ENCODE measurements around the gene USP9Y. TPM values are rescaled to one million over a fixed set of nuclear protein-coding genes. Genes with fewer than 3 reads are reported as not detected.

The USP9Y gene
- total and polyA plus RNA-seq, 2 donors (not counting 1 experiment from before 2014, with no cell fraction given), result 42.1 TPM; not detected in 1

DNA sequence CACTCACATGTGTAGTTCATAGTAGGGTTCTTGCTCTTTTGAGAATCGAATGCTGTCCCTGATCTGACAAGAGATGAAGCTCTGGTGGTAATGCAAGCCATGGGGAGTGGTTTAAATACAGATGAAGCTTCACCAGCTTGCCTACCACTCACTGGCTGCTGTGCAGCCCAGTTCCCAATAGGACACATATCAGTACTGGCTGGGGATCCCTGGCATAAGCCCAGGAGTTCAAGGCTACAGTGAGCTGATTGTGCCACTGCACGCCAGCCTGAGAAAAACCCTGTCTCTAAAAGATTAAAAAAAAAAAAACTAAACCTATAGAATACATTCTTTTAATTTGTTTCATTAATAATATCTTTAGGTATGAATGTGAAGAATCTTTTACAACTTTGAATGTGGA lies 136.5 kb downstream of the USP9Y start:
- H3K9me3 ChIP-seq (ENCODE audit: control extremely low read depth in 1 of 3, control insufficient read depth in 2 of 3, insufficient read depth in 1 of 3, low read length in 2 of 3), result no peaks in the 10 kb centered on the region
- H3K27ac Mint-ChIP-seq, result no peak overlapping the region
- no peak overlapping the region for H3K4me3 Mint-ChIP-seq
- no peaks in the 10 kb centered on the region for H3K27me3 ChIP-seq (replicated peaks in 1 of 4; ENCODE audit: control extremely low read depth in 1 of 4, control insufficient read depth in 3 of 4, insufficient read depth in 4 of 4, low read length in 3 of 4)
- intact Hi-C loops (cut with micrococcal nuclease), result no loop called here
- no peak overlapping the region for H3K4me2 ChIP-seq (replicated peaks; ENCODE audit: low read depth, low read length, poor library complexity, severe bottlenecking)
- TF ChIP-seq, protein P1, sequence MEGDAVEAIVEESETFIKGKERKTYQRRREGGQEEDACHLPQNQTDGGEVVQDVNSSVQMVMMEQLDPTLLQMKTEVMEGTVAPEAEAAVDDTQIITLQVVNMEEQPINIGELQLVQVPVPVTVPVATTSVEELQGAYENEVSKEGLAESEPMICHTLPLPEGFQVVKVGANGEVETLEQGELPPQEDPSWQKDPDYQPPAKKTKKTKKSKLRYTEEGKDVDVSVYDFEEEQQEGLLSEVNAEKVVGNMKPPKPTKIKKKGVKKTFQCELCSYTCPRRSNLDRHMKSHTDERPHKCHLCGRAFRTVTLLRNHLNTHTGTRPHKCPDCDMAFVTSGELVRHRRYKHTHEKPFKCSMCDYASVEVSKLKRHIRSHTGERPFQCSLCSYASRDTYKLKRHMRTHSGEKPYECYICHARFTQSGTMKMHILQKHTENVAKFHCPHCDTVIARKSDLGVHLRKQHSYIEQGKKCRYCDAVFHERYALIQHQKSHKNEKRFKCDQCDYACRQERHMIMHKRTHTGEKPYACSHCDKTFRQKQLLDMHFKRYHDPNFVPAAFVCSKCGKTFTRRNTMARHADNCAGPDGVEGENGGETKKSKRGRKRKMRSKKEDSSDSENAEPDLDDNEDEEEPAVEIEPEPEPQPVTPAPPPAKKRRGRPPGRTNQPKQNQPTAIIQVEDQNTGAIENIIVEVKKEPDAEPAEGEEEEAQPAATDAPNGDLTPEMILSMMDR (IDR thresholded peaks at IDR 0.05), result no peak
- no peak for TF ChIP-seq EZH2 (IDR thresholded peaks at IDR 0.05; ENCODE audit: borderline replicate concordance, insufficient read depth, low read depth, low read length, poor library complexity, severe bottlenecking)
- no CpG with 5 or more reads among the region's 2 CpGs for WGBS (ENCODE audit: insufficient coverage)
- no peaks in the 10 kb centered on the region for H3K27me3 Mint-ChIP-seq
- no peaks in the 10 kb centered on the region for H4K20me1 ChIP-seq (ENCODE audit: control insufficient read depth, insufficient read depth, low read length, poor library complexity, severe bottlenecking)
- H3K79me2 ChIP-seq (ENCODE audit: control insufficient read depth, insufficient read depth, low read length), result no peaks in the 10 kb centered on the region
- no peak overlapping the region for H2AFZ ChIP-seq (ENCODE audit: insufficient read depth, low read depth, low read length, poor library complexity, severe bottlenecking)
- ChIA-PET CTCF (no interaction called here), POLR2A (no interaction called here)
- no peaks in the 10 kb centered on the region for H3K4me1 Mint-ChIP-seq
- H3K4me1 ChIP-seq (ENCODE audit: control insufficient read depth in 2 of 2, insufficient read depth in 2 of 2, low read length in 2 of 2), result no peaks in the 10 kb centered on the region
- ATAC-seq (ENCODE audit: low read depth), result no peak
- no peak overlapping the region for H3K9ac ChIP-seq (ENCODE audit: low read length)
- H3K36me3 ChIP-seq (replicated peaks in 1 of 2; ENCODE audit: control extremely low read depth in 1 of 2, control insufficient read depth in 1 of 2, extremely low read depth in 1 of 2, insufficient read depth in 2 of 2, low read length in 1 of 2), result peaks cover 0 to 10% of the 10 kb centered on the region in 2 experiments
- DNase-seq, result no peak
- no peak overlapping the region for H3K4me3 ChIP-seq (ENCODE audit: control extremely low read depth in 1 of 5, extremely low read depth in 1 of 5, insufficient read depth in 1 of 5, low read depth in 2 of 5, low read length in 4 of 5)
- H3K9me3 Mint-ChIP-seq (ENCODE audit: insufficient read depth), result no peaks in the 10 kb centered on the region
- no peak overlapping the region for H3K27ac ChIP-seq (ENCODE audit: low read length in 2 of 2)

- intact Hi-C loops (cut with micrococcal nuclease), result no loop called here
- Histone ChIP-seq H2AFZ (ENCODE audit: insufficient read depth, low read depth, low read length, poor library complexity, severe bottlenecking) (no peak overlapping the region), H3K4me1 (ENCODE audit: control insufficient read depth in 2 of 2, insufficient read depth in 2 of 2, low read length in 2 of 2) (no peaks in the 10 kb centered on the region), H3K4me3 (ENCODE audit: control extremely low read depth in 1 of 5, extremely low read depth in 1 of 5, insufficient read depth in 1 of 5, low read depth in 2 of 5, low read length in 4 of 5) (no peak overlapping the region), H4K20me1 (ENCODE audit: control insufficient read depth, insufficient read depth, low read length, poor library complexity, severe bottlenecking) (no peaks in the 10 kb centered on the region), H3K4me2 (replicated peaks; ENCODE audit: low read depth, low read length, poor library complexity, severe bottlenecking) (no peak overlapping the region), H3K9me3 (ENCODE audit: control extremely low read depth in 1 of 3, control insufficient read depth in 2 of 3, insufficient read depth in 1 of 3, low read length in 2 of 3) (no peaks in the 10 kb centered on the region), H3K79me2 (ENCODE audit: control insufficient read depth, insufficient read depth, low read length) (no peaks in the 10 kb centered on the region), H3K27me3 (replicated peaks in 1 of 4; ENCODE audit: control extremely low read depth in 1 of 4, control insufficient read depth in 3 of 4, insufficient read depth in 4 of 4, low read length in 3 of 4) (no peaks in the 10 kb centered on the region), H3K27ac (ENCODE audit: low read length in 2 of 2) (no peak overlapping the region), H3K36me3 (replicated peaks in 1 of 2; ENCODE audit: control extremely low read depth in 1 of 2, control insufficient read depth in 1 of 2, extremely low read depth in 1 of 2, insufficient read depth in 2 of 2, low read length in 1 of 2) (peaks cover 0 to 8% of the 10 kb centered on the region in 2 experiments), H3K9ac (ENCODE audit: low read length) (no peak overlapping the region)
- ATAC-seq (ENCODE audit: low read depth) (no peak), DNase-seq (no peak)
- CTCF ChIA-PET, result no interaction called here
- no CpG with 5 or more reads among the region's 2 CpGs for WGBS (ENCODE audit: insufficient coverage)
- Mint-ChIP-seq H3K4me3 (no peak overlapping the region), H3K27ac (no peak overlapping the region), H3K27me3 (no peaks in the 10 kb centered on the region), H3K4me1 (no peaks in the 10 kb centered on the region), H3K9me3 (ENCODE audit: insufficient read depth) (no peaks in the 10 kb centered on the region)
- TF ChIP-seq, protein P1 (IDR thresholded peaks at IDR 0.05), result no peak
- no peak for TF ChIP-seq EZH2 (IDR thresholded peaks at IDR 0.05; ENCODE audit: borderline replicate concordance, insufficient read depth, low read depth, low read length, poor library complexity, severe bottlenecking)
- POLR2A ChIA-PET, result no interaction called here
These were observed 140.3 kb downstream of the USP9Y start for GRCh38 chrY:12841368-12841767.
